Stimulated activated CD8-positive, alpha-beta memory T cell treated with anti-CD3 and anti-CD28 coated beads, Interleukin-2, amount 100 ng/mL, for 48 hours (primary cell): ENCODE results near the gene CCDC92B.

Source experiments
- DNase-seq, 2 donors: peaks; one replicate each; pipeline ENCODE4 v3.0.0-alpha.2; 2020; ENCODE audit warnings: low read depth in 2 of 2

Gene CCDC92B

DNA sequence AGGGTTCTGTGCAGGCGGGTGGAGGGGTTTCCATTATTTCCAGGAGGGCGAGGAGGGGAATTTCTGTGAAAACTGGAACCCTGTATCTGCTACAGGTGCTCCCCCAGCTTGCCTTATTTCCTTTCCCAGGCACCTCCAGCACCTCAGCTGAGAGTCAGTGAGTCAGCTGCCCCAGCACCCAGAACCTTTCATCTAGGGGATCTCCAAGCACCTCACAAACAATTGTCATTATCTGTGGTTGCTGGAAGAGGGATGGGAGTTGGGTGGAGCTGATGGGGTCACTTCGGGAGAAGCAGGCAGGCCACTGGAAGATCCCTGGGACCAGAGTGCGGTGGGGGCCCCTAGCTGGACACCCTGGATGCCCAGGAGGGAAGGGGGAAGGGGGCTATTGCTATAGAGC, 27.8 kb downstream of the CCDC92B start:
- DNase-seq, result no peak

DNA sequence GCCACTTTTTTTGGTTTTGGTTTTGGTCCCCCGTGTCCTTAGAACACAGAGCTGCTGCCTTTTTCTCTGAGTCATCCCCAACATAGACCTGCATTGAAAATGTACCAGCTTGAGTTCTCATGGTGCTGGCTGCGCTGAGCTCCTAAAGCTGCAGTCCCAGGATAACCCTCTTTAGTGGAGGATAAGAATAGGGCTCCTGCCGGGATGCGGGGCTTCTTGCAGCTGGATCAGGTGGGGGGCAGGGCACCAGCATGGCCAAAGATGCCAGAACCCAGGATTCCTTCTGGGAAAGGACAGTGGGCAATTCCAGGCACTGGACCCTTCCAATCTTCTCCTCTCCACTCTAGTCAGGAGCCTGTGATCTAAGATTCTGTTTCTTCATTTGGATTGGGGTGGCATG, 29.6 kb downstream of the CCDC92B start:
- no peak for DNase-seq

DNA sequence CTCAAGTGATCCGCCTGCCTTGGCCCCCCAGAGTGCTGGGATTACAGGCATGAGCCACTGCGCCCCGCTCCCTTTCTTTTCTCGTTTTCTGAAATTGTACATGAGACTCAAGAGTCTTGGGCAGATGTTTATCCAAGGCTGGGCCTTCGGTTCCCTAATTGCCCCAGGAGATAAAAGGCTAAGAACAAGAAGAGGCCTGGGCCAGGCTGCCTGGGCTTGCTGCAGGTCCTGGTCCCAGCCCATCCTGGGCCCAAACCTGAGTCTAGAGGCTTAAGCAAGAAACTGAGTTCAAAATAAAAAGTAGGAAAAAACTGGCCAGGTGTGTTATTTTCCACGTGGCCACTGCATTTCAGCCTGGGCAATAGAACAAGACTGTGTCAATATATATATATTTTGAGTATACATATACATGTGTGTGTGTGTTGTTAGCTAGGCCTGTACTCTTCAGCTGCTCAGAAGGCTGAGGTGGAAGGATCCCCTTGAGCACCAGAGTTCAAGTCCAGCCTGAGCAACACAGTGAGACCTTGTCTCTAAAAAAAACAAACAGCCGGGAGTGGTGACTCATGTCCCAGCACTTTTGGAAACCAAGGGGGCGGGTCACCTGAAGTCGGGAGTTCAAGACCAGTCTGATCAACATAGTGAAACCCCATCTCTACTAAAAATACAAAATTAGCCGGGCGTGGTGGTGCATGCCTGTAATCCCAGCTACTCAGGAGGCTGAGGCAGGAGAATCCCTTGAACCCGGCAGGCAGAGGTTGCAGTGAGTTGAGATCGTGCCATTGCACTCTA, 31.1 kb downstream of the CCDC92B start:
- no peak for DNase-seq

DNA sequence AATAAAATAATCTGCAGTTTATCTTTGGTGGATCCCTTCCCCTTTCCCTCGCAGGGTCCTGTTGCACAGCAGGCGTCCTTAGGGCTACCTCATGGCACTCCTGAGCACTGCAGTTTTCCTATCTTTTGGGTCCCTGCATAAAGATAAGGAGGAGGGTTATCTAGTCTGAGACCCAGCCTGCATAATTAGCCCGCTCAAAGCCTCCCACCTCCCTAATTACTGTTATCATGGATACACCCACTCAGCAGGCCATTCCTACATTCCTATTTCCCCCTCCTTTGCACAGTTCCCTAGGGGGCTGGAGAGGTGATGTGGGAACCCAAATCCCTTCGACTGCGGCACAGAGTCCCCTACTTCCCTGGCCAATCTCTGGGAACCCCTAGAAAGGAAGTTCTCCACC, 32.8 kb downstream of the CCDC92B start:
- DNase-seq, result no peak

GRCh38 chr17:2713881-2714280, 35.6 kb downstream of the CCDC92B start:
- DNase-seq, result no peak

GRCh38 chr17:2712300-2713043, 37.0 kb downstream of the CCDC92B start:
- DNase-seq, result no peak

- peak; percentile 95 to 96 for DNase-seq
Measured at GRCh38 chr17:2711608-2712299, 37.7 kb downstream of the CCDC92B start, which contains the start of gene CLUH. CLUH (minus strand) TSS chr17:2711764; CDS start chr17:2711661, 103 bp downstream.

DNA sequence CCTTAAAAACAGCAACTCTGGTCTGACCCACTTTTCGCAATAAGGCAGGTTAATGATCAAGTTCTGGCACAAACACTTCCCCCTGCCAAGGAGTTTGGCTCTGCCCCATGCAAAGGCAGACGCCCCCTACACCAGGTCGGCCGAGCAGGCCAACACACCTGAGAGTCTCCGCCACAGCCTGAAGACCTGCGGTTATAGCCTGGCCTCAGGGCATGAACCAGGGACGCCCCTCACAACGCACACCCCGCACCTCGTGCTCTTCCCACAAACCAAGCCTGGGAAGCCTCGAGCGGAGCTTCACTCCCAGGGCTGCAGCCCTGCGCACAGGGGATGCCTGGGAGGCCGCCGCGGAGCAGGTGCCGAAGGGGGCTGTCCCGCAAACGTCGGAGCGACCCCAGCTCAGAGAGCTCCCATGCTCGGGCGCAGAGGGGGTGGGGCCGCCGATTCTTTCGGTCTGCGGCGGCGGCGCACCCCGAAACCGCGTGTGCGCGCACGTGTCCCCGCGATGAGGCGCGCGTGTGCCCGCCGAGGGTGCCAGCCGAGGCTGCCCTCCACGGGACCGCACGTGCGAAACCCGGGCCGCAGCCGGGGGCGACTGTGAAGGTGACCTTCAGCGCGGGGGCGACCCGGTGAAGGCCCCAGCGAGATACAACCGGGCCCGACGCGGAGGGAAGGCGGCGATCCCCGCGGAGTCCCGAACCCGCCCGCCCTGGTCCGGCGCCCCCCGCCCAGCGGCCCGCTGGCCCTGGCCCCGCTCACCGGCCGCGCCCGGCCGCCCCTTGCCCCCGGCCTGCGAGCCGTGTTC, 38.4 kb downstream of the CCDC92B start:
- peak; percentile 21 to 31 for DNase-seq

DNA sequence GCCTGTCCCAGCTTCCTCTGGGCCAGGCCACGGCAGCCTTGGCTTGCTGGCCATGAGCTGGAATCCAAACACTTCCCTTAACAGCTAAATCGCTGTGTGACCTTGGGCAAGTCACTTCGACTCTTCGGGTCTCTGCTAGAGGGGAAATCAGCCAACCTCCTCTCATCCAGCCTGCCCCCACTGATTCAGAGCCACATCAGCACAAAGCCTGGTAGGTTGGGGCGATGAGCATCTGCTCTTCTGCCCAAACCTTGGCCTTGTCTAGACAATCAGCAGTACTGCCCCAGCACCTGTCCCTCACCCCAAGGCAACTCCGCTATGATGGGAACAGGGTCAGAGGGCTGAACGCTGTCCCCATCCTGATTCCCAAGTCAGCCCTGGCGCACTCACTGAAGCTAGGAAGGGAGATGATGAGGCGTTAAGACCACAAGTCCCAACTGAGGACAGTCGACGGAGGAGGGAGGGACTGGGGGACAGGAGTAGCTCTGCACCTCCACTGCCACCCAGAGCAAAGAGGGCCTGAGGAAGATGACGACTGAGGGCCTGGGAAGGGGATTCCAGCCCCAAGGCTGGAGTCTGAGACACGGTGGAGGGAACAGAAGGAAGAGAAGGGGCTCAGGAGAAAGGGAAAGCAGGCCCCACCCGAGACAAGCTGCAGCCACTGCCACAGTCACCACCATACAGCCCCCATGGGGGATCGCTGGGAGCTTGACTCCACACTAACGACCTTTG, 39.2 kb downstream of the CCDC92B start:
- DNase-seq, result no peak

- DNase-seq, result no peak
Measured at GRCh38 chr17:2709183-2709661, 40.2 kb downstream of the CCDC92B start.

DNA sequence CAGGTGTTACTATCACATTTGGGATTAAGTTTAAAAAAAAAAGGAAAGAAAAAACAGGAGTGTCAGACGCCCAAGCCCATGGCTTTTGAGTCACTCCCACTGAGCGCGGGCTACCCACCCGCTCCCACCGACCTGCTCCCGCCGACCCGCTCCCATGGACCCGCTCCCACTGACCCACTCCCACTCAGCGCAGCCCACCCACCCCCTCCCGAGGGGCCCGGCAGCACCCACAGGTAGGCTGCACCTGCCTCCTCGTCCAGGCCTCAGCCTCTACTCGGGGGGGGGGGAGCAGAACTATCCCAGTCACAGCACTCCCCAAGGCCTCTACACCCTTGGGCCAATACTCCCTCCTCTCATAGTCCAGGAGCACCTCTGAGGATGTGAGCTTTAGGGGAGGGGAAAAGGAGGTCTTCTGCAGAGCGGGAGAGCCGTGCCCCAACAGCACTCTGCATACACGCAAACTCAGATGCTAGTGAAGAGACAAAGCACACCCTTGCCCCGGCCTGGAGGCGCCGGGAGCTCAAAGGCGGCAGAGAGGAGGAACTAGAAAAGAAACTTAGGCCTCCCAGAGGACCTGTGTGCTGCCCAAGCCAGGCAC, 40.8 kb downstream of the CCDC92B start:
- DNase-seq, result no peak

DNA sequence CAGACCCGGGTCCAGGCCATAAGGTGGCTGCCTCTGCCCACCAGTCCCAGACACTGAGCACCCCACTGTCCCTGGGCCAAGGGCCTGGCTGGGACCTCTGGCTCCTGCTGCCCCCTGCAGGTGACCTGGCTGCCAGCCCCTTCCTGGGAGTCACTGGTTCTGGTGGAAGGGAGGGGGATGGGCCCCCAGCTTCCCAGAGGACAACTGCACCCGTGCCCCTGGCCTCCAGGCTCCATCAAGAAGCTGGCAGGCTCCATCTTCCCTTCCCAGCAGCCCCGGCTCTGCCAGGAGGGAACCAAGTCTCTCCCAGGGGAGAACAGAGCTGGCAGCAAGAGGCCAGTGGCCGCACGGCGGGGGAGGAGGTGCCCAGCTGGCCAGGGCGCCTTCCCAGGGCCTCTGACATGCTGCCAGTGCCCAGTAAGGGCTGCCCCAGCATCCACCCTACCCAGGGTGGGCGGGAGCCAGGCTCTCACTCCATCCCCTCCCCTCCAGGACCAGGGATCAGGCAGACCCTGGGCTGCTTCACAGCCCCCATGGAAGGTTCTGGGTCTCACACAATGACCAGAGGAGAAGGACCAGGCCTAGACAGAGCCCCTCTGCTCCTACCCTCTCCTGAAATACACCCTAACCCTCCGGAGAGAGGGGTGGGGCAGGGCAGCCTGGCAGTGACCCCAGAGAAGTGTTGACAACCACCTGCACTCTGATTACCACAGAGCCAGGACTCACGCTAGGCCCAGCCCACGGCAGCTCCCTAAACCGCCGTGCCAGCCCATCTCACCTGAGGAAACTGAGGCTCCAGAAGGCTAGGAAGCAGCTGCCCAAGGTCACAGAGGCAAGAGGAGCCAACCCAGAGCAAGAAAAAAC, 41.5 kb downstream of the CCDC92B start:
- DNase-seq, result no peak

GRCh38 chr17:2706911-2707510, 42.4 kb downstream of the CCDC92B start:
- DNase-seq, result no peak

- no peak for DNase-seq
Measured at GRCh38 chr17:2705888-2706795, 43.3 kb downstream of the CCDC92B start.

DNA sequence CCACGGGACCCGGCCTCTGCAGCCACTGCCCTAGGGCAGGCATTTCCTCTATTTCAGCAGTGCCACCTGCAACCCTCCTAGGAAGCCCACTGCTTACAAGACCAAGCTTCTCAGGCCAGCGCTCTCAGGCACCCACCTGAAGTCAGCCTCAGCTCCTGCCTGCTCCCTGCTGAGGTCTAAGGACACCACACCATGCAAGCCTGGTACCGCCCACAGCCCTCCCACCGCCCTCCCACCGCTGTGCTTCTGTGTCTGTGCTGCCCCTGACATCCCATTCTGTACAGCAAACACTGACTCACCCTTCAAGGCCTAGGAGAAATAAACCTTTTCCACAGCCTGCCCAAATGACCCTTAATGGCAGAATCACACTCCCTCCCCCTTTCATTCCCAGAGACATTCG, 44.2 kb downstream of the CCDC92B start:
- no peak for DNase-seq

GRCh38 chr17:2704890-2705248, 44.6 kb downstream of the CCDC92B start:
- DNase-seq, result no peak

GRCh38 chr17:2704031-2704889, 45.2 kb downstream of the CCDC92B start:
- DNase-seq, result no peak
